Spleen (tissue), 11 donors: Measurements from ENCODE around the gene MIPEP. TPM values are rescaled to one million over a fixed set of nuclear protein-coding genes. Genes with fewer than 3 reads are reported as not detected.

Experiments used
- DNase-seq: peaks from one replicate; pipeline ENCODE4 v3.0.0-alpha.2; 2020
- H3K27ac ChIP-seq, 8 donors: fragments of 200-600 bp; sonication (generic) in 7 of 8; 1 replicate in 4 of 8; 2 replicates in 4 of 8; pipeline versions ENCODE4 v1.5.0 to v1.8.0; 2016 to 2021; ENCODE audit warnings: inconsistent platforms in 4 of 8, mild to moderate bottlenecking in 4 of 8, moderate library complexity in 1 of 8
- H3K27me3 ChIP-seq, 7 donors: fragments of 200-600 bp; sonication (generic) in 6 of 7; replicated peaks in 1 of 7; 1 replicate in 4 of 7; 2 replicates in 3 of 7; pipeline versions ENCODE4 v1.5.0 to v1.8.0; 2016 to 2021; ENCODE audit warnings: inconsistent platforms in 3 of 7, mild to moderate bottlenecking in 1 of 7
- H3K36me3 ChIP-seq, 6 donors: fragments of 200-600 bp; sonication (generic) in 5 of 6; 1 replicate in 4 of 6; 2 replicates in 2 of 6; pipeline versions ENCODE4 v1.5.0 to v1.8.0; 2016 to 2021; ENCODE audit warnings: inconsistent platforms in 2 of 6
- H3K4me1 ChIP-seq, 6 donors: fragments of 200-600 bp; sonication (generic) in 5 of 6; 1 replicate in 3 of 6; 2 replicates in 3 of 6; pipeline versions ENCODE4 v1.5.0 to v1.8.0; 2016 to 2021; ENCODE audit warnings: inconsistent platforms in 3 of 6
- H3K4me3 ChIP-seq, 8 donors: fragments of 200-600 bp; sonication (generic) in 7 of 8; 1 replicate in 4 of 8; 2 replicates in 4 of 8; pipeline versions ENCODE4 v1.5.0 to v1.8.0; 2016 to 2021; ENCODE audit warnings: inconsistent platforms in 4 of 8, mild to moderate bottlenecking in 4 of 8, moderate library complexity in 2 of 8
- H3K9me3 ChIP-seq, 8 donors: fragments of 200-600 bp; sonication (generic) in 7 of 8; 1 replicate in 4 of 8; 2 replicates in 4 of 8; pipeline versions ENCODE4 v1.5.0 to v1.8.0; 2016 to 2021; ENCODE audit warnings: inconsistent platforms in 4 of 8
- POLR2A ChIP-seq, 3 donors: fragments of 450-650 bp; IDR thresholded peaks; one replicate each; pipeline ENCODE4 v1.5.1; 2017; ENCODE audit warnings: antibody characterized with exemption in 3 of 3, mild to moderate bottlenecking in 1 of 3
- POLR2AphosphoS5 ChIP-seq, 3 donors: sonication (generic); formaldehyde crosslinking; IDR thresholded peaks; one replicate each; pipeline ENCODE4 v1.5.1; 2017; ENCODE audit warnings: antibody characterized with exemption in 3 of 3
- WGBS, 5 donors: extraction: QIAGEN DNeasy Blood & Tissue Kit in 3 of 5; methylation state at CpG; one replicate each; pipeline versions ENCODE4 v1.1.5 to v1.1.7; 2013 to 2018; 5-methylcytosine and 5-hydroxymethylcytosine counted together
- intact Hi-C: fragments of 100-400 bp; cut with DNase I; formaldehyde crosslinking; loops from one replicate; pipeline ENCODE4 v1.15.0; 2023; ENCODE audit warnings: low total_unique reads
- polyA plus RNA-seq, 3 donors: library from polyadenylated mRNA; stranded (reverse); fragments of 200-250 nt; gene quantifications; one replicate each; pipeline ENCODE4 v1.2.1, GENCODE V29; 2013
- total RNA-seq, 7 donors: library from RNA; depleted of rRNA in 3 of 7; stranded (reverse); fragments of >200 nt in 3 of 7; fragmentation: NEBNext Ultra II Directional in 4 of 7; extraction: Animal tissue kit (Norgen Biotek cat#: 25700) in 4 of 7; gene quantifications; one replicate each; pipeline versions ENCODE4 v1.1.0 to v1.2.1, GENCODE V29; 2016 to 2021
- TF ChIP-seq, protein P1 (sequence below), 11 experiments: fragments of 200-600 bp in 7 of 11; fragments of 450-650 bp in 4 of 11; sonication (generic) in 4 of 11; IDR thresholded peaks in 8 of 11; conservative IDR thresholded peaks in 3 of 11; 1 replicate in 7 of 11; 2 replicates in 4 of 11; pipeline versions ENCODE4 v1.4.0 to v1.8.0; 2016 to 2021; ENCODE audit warnings: antibody characterized with exemption in 11 of 11, inconsistent platforms in 4 of 11, mild to moderate bottlenecking in 1 of 11
- donor health status: healthy with polysubstance abuse.
- donor health status: DM: no; HTN: no; CAD: no; lungs with moderate emphysema.
- donor health status: DM: no; HTN: no; CAD: no.
- donor health status: Bipolar disorder and iron deficiency.
- donor health status: healthy.
- donor health status: DM: no; HTN: no; CAD: no.
- donor health status: DM: yes; HTN: yes; CAD: no.

MIPEP gene
- total and polyA plus RNA-seq, 10 donors = 7.2 to 16.3 (median 10.8) TPM

DNA sequence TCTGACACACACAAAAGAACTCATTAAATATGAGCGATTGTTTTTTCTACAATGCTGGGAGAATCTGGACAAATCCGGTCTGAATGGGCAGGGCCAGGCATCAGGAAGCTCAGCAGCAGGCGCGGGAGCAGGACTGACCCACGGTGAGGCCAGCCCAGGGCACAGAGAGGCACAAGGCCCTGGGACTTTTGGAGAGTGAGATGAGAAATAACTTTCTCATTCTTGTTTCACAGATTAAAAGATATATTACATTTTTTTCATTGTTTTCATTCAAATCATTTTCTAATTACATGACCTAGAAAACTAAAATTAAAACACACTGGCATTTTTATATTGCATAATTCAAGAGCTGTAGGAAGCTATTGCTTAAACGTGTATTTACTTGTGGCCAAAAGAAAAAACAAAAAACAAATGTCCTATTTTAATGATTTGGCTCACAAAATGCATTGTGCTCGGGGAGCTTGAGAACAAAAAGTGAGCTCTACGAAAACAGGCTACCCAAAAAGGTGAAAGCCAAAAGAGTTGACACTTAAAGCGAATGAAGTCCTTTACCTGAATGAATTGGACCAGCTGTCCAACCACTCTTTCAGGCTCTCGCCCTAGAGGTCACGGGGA is 185.8 kb downstream of the MIPEP start:
- WGBS, 5 donors = 69 to 75% (median 73%) methylated on average over 11 of the region's 11 CpGs
- intact Hi-C loops = no loop called here
- Histone ChIP-seq H3K27me3 (no peaks in the 10 kb centered on the region), H3K27ac (peak overlapping the region in 4 of 8 donors; percentile 18 to 52 (median 34)), H3K4me1 (peaks cover 0 to 7% (median 0%) of the 10 kb centered on the region in 6 donors), H3K36me3 (no peaks in the 10 kb centered on the region), H3K4me3 (no peak overlapping the region), H3K9me3 (no peaks in the 10 kb centered on the region)
- TF ChIP-seq POLR2AphosphoS5 (IDR thresholded peaks at IDR 0.05) = peak in 1 of 3 donors; percentile 31
- TF ChIP-seq, protein P1, sequence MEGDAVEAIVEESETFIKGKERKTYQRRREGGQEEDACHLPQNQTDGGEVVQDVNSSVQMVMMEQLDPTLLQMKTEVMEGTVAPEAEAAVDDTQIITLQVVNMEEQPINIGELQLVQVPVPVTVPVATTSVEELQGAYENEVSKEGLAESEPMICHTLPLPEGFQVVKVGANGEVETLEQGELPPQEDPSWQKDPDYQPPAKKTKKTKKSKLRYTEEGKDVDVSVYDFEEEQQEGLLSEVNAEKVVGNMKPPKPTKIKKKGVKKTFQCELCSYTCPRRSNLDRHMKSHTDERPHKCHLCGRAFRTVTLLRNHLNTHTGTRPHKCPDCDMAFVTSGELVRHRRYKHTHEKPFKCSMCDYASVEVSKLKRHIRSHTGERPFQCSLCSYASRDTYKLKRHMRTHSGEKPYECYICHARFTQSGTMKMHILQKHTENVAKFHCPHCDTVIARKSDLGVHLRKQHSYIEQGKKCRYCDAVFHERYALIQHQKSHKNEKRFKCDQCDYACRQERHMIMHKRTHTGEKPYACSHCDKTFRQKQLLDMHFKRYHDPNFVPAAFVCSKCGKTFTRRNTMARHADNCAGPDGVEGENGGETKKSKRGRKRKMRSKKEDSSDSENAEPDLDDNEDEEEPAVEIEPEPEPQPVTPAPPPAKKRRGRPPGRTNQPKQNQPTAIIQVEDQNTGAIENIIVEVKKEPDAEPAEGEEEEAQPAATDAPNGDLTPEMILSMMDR (IDR thresholded peaks at IDR 0.05 in 8 of 11, conservative IDR thresholded peaks at IDR 0.05 in 3 of 11) = no peak
- DNase-seq = no peak

DNA sequence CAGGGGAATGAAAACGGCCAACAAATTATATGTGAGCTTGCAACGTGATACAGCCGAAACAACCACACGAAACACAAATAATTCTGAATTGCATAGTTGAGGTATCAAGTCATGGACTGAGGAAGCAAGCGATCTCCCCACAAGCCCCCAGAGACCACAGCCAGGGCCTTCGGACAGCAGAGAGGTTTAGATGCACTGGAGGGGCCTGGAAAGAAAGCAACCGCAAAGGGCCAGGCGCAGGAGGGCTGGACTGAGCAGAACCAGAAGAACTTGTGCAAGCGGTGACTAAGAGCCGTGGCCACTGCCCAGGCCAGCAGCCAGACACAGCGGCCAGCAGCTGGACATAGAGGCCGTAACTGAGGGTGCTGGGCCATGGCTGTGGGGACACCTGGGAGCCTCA is 187.6 kb downstream of the MIPEP start:
- intact Hi-C loops = no loop called here
- H3K4me1 ChIP-seq = peaks cover 0 to 17% (median 8%) of the 10 kb centered on the region in 6 donors
- no peak overlapping the region for H3K27ac ChIP-seq
- no peaks in the 10 kb centered on the region for H3K9me3 ChIP-seq
- H3K36me3 ChIP-seq = no peaks in the 10 kb centered on the region
- WGBS, 5 donors = 93 to 97% (median 94%) methylated on average over 12 of the region's 12 CpGs
- no peak for DNase-seq
- no peak overlapping the region for H3K4me3 ChIP-seq
- H3K27me3 ChIP-seq = no peaks in the 10 kb centered on the region
- TF ChIP-seq POLR2A (IDR thresholded peaks at IDR 0.05) (no peak), POLR2AphosphoS5 (IDR thresholded peaks at IDR 0.05) (no peak)
- TF ChIP-seq, protein P1 (IDR thresholded peaks at IDR 0.05 in 8 of 11, conservative IDR thresholded peaks at IDR 0.05 in 3 of 11) = no peak

DNA sequence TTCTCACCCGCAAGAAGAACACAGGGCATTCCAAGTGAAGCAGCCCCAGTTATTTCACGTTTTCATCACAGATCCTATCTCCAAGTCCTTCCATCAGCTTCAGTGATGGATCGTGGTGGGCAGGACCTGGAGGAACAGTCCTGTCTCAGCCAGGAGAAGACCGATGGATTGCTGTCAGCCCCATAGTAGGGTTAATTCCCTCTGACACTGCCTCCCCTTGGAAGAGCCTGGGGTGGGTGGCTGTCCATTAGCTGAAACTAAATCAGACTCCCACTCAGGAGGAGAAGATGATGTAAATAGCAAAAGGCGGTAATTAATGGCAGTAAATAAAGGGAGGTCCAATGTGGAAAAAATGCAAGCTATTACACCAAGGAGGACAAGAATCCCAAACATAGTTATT is 188.0 kb downstream of the MIPEP start:
- DNase-seq = no peak
- Histone ChIP-seq H3K27me3 (no peaks in the 10 kb centered on the region), H3K27ac (no peak overlapping the region), H3K9me3 (no peaks in the 10 kb centered on the region), H3K4me3 (no peak overlapping the region), H3K36me3 (no peaks in the 10 kb centered on the region), H3K4me1 (peaks cover 0 to 22% (median 13%) of the 10 kb centered on the region in 6 donors)
- WGBS, 5 donors = 87 to 95% (median 92%) methylated on average over 5 of the region's 5 CpGs
- intact Hi-C loops = no loop called here
- no peak for TF ChIP-seq POLR2A (IDR thresholded peaks at IDR 0.05)
- no peak for TF ChIP-seq POLR2AphosphoS5 (IDR thresholded peaks at IDR 0.05)
- TF ChIP-seq, protein P1 (IDR thresholded peaks at IDR 0.05 in 8 of 11, conservative IDR thresholded peaks at IDR 0.05 in 3 of 11) = no peak

DNA sequence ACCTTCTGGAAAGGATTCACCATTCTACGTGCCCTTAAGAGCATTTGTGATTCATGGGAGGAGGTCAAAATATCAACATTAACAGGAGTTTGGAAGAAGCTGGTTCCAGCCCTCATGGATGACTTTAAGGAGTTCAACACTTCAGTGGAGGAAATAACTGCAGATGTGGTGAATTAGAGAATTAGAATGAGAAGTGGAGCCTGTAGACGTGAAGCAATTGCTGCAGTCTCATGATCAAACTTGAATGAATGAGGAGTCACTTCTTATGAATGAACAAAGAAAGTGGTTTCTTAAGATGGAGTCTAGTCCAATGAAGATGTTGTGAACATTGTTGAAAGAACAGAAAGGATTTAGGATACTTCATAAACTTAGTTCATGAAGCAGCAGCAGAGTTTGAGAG is 189.9 kb downstream of the MIPEP start:
- 70 to 91% (median 79%) methylated on average over 2 of the region's 2 CpGs for WGBS, 5 donors
- no peak for TF ChIP-seq POLR2A (IDR thresholded peaks at IDR 0.05)
- TF ChIP-seq POLR2AphosphoS5 (IDR thresholded peaks at IDR 0.05) = no peak
- TF ChIP-seq, protein P1 (IDR thresholded peaks at IDR 0.05 in 8 of 11, conservative IDR thresholded peaks at IDR 0.05 in 3 of 11) = no peak
- H3K27me3 ChIP-seq = no peaks in the 10 kb centered on the region
- no peaks in the 10 kb centered on the region for H3K36me3 ChIP-seq
- intact Hi-C loops = no loop called here
- peaks cover 0 to 32% (median 17%) of the 10 kb centered on the region in 6 donors for H3K4me1 ChIP-seq
- no peak for DNase-seq
- no peak overlapping the region for H3K4me3 ChIP-seq
- H3K27ac ChIP-seq = no peak overlapping the region
- no peaks in the 10 kb centered on the region for H3K9me3 ChIP-seq
